GM12865 (cell line): ENCODE results near the gene ZNF232.

Source experiments
- DNase-seq: peaks from one replicate; pipeline ENCODE4 v3.0.0; 2010; ENCODE audit warnings: low read depth
- H3K4me3 ChIP-seq: 2 replicates; pipeline ENCODE4 v1.5.1; 2011; ENCODE audit warnings: mild to moderate bottlenecking, low read depth, low read length, control low read depth
- CTCF ChIP-seq: IDR thresholded peaks from 2 replicates; pipeline ENCODE4 v1.5.1; 2011; ENCODE audit warnings: low read length, control low read depth, low read depth, inconsistent platforms; ENCODE audit not compliant: insufficient read depth; ENCODE audit errors: missing control alignments

Gene ZNF232

GRCh38 chr17:5110816-5111215 is 862 bp downstream of the ZNF232 start:
- H3K4me3 ChIP-seq = peak overlapping the region; percentile 99
- no peak for TF ChIP-seq CTCF
- DNase-seq = peak; percentile 28

- no peak overlapping the region for H3K4me3 ChIP-seq
- DNase-seq = no peak
- no peak for TF ChIP-seq CTCF
Measured at GRCh38 chr17:5100832-5101231, 10.8 kb downstream of the ZNF232 start.

GRCh38 chr17:5099271-5099670 is 12.4 kb downstream of the ZNF232 start:
- DNase-seq = no peak
- no peak for TF ChIP-seq CTCF
- H3K4me3 ChIP-seq = no peak overlapping the region

GRCh38 chr17:5097101-5097834 is 14.4 kb downstream of the ZNF232 start:
- H3K4me3 ChIP-seq = no peak overlapping the region
- TF ChIP-seq CTCF = no peak
- DNase-seq = no peak

- H3K4me3 ChIP-seq = no peak overlapping the region
- no peak for TF ChIP-seq CTCF
- DNase-seq = no peak
Measured at GRCh38 chr17:5096731-5097100, 15.0 kb downstream of the ZNF232 start.

- no peak for DNase-seq
- H3K4me3 ChIP-seq = no peak overlapping the region
- TF ChIP-seq CTCF = no peak
Measured at GRCh38 chr17:5092218-5093010, 19.3 kb downstream of the ZNF232 start.
